ENCODE measurements around the gene POU2F2. TPM values are rescaled to one million over a fixed set of nuclear protein-coding genes. Genes with fewer than 3 reads are reported as not detected.

Gene POU2F2
- total RNA-seq, 1 experiment from 2014 or later: 6.0 TPM

DNA sequence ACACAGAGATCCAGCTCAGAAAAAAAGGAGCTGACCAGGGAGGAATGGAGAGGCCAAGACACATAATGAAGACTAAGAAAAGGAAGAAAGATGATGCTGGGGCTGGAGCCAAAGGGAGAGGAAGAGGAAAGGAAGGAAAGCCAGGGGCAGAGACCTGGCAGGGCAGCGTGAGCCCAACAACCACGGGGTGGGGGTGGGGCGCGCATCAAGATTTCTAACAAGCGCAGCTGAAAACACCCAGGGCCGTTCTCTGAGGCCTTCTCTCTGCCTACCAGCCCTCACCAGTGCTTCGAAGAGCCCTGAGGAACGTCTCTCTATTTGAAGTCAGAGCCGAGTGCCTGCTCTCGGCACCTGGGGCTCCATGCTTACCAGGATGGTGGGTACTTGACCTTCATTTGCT lies 23.6 kb upstream of the POU2F2 start:
- Mint-ChIP-seq H3K4me3 (no peak overlapping the region), H3K27ac (no peak overlapping the region), H3K4me1 (peaks cover 34% of the 10 kb centered on the region), H3K9me3 (no peaks in the 10 kb centered on the region), H3K36me3 (no peaks in the 10 kb centered on the region), H3K27me3 (ENCODE audit: low read depth) (peaks cover 40% of the 10 kb centered on the region)
- ChIA-PET POLR2A (no interaction called here), CTCF (interaction anchor here (1.2 to 2.4 kb wide), 2 partner anchors 20 to 215 kb away, joined by 3 to 11 read pairs; no protein-coding TSS in a partner anchor)
- TF ChIP-seq OVOL2 (CRISPR knock-in tag; IDR thresholded peaks at IDR 0.05; ENCODE audit: borderline replicate concordance) (no peak), NFYB (CRISPR knock-in tag; conservative IDR thresholded peaks at IDR 0.05; ENCODE audit: low read depth) (no peak), CREB1 (CRISPR knock-in tag; IDR thresholded peaks at IDR 0.05) (no peak)
- no peak for DNase-seq (ENCODE audit: low spot score)
- 0 out of 2 replicates have a peak, but pooled peaks have one; percentile 32 for ATAC-seq

DNA sequence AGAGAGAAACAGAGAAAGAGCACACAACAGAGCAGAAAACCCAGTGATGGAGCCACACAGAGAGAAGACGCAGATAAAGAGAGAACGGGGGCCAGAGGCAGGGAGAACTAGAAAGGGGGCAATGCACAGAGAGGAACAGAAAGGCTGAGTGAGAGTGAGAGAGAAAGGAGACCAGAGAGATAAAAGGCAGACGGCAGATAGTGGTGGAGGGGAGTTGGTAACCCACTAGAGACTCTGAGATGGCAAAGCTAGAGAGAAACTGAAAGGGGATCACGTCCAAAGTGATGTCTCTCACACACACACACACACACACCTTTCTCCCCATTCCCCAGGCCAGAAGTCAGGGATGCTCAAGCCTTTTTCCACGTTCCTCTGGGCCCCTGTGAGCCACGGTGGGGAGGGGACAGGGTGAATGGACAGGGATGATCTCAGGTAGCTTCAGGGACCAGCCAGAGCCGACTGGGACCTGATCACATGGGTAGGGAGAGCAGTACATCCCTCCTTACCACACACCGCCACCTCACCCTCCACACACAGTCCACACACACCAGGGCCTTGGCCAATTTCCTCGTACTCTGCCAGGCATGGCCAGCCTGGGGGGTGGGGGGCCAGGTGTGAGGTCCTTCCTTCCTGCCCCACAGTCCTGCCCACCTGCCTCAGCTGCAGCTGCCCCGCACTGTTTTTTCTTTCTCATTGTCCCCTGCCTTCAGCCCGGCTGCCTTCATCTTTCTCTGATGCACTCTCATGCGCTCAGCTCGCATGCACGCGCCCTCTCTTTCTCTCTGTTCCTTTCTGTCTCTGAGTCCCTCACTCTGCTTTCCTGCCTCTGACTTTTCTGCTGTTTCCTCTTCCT lies 22.5 kb upstream of the POU2F2 start:
- POLR2A ChIA-PET: no interaction called here
- no peak overlapping the region for H3K4me3 Mint-ChIP-seq
- H3K27ac Mint-ChIP-seq: peak overlapping the region; percentile 43; the same call in 1 of the 2 replicates
- H3K27me3 Mint-ChIP-seq (ENCODE audit: low read depth): peaks cover 33% of the 10 kb centered on the region
- ATAC-seq (no peak), DNase-seq (ENCODE audit: low spot score) (no peak)
- H3K36me3 Mint-ChIP-seq: no peaks in the 10 kb centered on the region
- no peaks in the 10 kb centered on the region for H3K9me3 Mint-ChIP-seq
- CTCF ChIA-PET: interaction anchor here (0.5 to 2.4 kb wide), 3 partner anchors 9 to 22 kb away, joined by 3 to 11 read pairs (median 5); no protein-coding TSS in a partner anchor
- peaks cover 40% of the 10 kb centered on the region for H3K4me1 Mint-ChIP-seq
- TF ChIP-seq SMAD3 (CRISPR knock-in tag; IDR thresholded peaks at IDR 0.05; ENCODE audit: borderline replicate concordance) (no peak), ZNF396 (CRISPR knock-in tag; IDR thresholded peaks at IDR 0.05; ENCODE audit: borderline replicate concordance) (no peak), FOXK1 (CRISPR knock-in tag; IDR thresholded peaks at IDR 0.05) (no peak), NFYB (CRISPR knock-in tag; conservative IDR thresholded peaks at IDR 0.05; ENCODE audit: low read depth) (no peak), MYBL2 (CRISPR knock-in tag; IDR thresholded peaks at IDR 0.05) (no peak), ESRRA (CRISPR knock-in tag; IDR thresholded peaks at IDR 0.05; ENCODE audit: borderline replicate concordance) (no peak), NFE2L1 (CRISPR knock-in tag; IDR thresholded peaks at IDR 0.05) (no peak), RORB (CRISPR knock-in tag; IDR thresholded peaks at IDR 0.05) (no peak), NR3C1 (CRISPR knock-in tag; conservative IDR thresholded peaks at IDR 0.05; ENCODE audit: low read depth) (no peak), TEAD1 (CRISPR knock-in tag; IDR thresholded peaks at IDR 0.05) (no peak)
- TF ChIP-seq, protein P1, sequence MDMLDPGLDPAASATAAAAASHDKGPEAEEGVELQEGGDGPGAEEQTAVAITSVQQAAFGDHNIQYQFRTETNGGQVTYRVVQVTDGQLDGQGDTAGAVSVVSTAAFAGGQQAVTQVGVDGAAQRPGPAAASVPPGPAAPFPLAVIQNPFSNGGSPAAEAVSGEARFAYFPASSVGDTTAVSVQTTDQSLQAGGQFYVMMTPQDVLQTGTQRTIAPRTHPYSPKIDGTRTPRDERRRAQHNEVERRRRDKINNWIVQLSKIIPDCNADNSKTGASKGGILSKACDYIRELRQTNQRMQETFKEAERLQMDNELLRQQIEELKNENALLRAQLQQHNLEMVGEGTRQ (CRISPR knock-in tag; IDR thresholded peaks at IDR 0.05): no peak
- TF ChIP-seq, protein P2, sequence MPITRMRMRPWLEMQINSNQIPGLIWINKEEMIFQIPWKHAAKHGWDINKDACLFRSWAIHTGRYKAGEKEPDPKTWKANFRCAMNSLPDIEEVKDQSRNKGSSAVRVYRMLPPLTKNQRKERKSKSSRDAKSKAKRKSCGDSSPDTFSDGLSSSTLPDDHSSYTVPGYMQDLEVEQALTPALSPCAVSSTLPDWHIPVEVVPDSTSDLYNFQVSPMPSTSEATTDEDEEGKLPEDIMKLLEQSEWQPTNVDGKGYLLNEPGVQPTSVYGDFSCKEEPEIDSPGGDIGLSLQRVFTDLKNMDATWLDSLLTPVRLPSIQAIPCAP (CRISPR knock-in tag; IDR thresholded peaks at IDR 0.05): no peak
- TF ChIP-seq, protein P3, sequence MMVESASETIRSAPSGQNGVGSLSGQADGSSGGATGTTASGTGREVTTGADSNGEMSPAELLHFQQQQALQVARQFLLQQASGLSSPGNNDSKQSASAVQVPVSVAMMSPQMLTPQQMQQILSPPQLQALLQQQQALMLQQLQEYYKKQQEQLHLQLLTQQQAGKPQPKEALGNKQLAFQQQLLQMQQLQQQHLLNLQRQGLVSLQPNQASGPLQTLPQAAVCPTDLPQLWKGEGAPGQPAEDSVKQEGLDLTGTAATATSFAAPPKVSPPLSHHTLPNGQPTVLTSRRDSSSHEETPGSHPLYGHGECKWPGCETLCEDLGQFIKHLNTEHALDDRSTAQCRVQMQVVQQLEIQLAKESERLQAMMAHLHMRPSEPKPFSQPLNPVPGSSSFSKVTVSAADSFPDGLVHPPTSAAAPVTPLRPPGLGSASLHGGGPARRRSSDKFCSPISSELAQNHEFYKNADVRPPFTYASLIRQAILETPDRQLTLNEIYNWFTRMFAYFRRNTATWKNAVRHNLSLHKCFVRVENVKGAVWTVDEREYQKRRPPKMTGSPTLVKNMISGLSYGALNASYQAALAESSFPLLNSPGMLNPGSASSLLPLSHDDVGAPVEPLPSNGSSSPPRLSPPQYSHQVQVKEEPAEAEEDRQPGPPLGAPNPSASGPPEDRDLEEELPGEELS (CRISPR knock-in tag; IDR thresholded peaks at IDR 0.05): no peak
- TF ChIP-seq, protein P4, sequence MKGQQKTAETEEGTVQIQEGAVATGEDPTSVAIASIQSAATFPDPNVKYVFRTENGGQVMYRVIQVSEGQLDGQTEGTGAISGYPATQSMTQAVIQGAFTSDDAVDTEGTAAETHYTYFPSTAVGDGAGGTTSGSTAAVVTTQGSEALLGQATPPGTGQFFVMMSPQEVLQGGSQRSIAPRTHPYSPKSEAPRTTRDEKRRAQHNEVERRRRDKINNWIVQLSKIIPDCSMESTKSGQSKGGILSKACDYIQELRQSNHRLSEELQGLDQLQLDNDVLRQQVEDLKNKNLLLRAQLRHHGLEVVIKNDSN (CRISPR knock-in tag; IDR thresholded peaks at IDR 0.05): no peak
- TF ChIP-seq, protein P5, sequence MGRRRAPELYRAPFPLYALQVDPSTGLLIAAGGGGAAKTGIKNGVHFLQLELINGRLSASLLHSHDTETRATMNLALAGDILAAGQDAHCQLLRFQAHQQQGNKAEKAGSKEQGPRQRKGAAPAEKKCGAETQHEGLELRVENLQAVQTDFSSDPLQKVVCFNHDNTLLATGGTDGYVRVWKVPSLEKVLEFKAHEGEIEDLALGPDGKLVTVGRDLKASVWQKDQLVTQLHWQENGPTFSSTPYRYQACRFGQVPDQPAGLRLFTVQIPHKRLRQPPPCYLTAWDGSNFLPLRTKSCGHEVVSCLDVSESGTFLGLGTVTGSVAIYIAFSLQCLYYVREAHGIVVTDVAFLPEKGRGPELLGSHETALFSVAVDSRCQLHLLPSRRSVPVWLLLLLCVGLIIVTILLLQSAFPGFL (CRISPR knock-in tag; IDR thresholded peaks at IDR 0.05; ENCODE audit: borderline replicate concordance): no peak
- TF ChIP-seq, protein P6, sequence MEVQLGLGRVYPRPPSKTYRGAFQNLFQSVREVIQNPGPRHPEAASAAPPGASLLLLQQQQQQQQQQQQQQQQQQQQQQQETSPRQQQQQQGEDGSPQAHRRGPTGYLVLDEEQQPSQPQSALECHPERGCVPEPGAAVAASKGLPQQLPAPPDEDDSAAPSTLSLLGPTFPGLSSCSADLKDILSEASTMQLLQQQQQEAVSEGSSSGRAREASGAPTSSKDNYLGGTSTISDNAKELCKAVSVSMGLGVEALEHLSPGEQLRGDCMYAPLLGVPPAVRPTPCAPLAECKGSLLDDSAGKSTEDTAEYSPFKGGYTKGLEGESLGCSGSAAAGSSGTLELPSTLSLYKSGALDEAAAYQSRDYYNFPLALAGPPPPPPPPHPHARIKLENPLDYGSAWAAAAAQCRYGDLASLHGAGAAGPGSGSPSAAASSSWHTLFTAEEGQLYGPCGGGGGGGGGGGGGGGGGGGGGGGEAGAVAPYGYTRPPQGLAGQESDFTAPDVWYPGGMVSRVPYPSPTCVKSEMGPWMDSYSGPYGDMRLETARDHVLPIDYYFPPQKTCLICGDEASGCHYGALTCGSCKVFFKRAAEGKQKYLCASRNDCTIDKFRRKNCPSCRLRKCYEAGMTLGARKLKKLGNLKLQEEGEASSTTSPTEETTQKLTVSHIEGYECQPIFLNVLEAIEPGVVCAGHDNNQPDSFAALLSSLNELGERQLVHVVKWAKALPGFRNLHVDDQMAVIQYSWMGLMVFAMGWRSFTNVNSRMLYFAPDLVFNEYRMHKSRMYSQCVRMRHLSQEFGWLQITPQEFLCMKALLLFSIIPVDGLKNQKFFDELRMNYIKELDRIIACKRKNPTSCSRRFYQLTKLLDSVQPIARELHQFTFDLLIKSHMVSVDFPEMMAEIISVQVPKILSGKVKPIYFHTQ (CRISPR knock-in tag; IDR thresholded peaks at IDR 0.05): no peak
- TF ChIP-seq, protein P7, sequence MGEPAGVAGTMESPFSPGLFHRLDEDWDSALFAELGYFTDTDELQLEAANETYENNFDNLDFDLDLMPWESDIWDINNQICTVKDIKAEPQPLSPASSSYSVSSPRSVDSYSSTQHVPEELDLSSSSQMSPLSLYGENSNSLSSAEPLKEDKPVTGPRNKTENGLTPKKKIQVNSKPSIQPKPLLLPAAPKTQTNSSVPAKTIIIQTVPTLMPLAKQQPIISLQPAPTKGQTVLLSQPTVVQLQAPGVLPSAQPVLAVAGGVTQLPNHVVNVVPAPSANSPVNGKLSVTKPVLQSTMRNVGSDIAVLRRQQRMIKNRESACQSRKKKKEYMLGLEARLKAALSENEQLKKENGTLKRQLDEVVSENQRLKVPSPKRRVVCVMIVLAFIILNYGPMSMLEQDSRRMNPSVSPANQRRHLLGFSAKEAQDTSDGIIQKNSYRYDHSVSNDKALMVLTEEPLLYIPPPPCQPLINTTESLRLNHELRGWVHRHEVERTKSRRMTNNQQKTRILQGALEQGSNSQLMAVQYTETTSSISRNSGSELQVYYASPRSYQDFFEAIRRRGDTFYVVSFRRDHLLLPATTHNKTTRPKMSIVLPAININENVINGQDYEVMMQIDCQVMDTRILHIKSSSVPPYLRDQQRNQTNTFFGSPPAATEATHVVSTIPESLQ (CRISPR knock-in tag; IDR thresholded peaks at IDR 0.05): no peak
- TF ChIP-seq, protein P8, sequence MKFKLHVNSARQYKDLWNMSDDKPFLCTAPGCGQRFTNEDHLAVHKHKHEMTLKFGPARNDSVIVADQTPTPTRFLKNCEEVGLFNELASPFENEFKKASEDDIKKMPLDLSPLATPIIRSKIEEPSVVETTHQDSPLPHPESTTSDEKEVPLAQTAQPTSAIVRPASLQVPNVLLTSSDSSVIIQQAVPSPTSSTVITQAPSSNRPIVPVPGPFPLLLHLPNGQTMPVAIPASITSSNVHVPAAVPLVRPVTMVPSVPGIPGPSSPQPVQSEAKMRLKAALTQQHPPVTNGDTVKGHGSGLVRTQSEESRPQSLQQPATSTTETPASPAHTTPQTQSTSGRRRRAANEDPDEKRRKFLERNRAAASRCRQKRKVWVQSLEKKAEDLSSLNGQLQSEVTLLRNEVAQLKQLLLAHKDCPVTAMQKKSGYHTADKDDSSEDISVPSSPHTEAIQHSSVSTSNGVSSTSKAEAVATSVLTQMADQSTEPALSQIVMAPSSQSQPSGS (CRISPR knock-in tag; IDR thresholded peaks at IDR 0.05; ENCODE audit: borderline replicate concordance, low read depth): no peak

All from WTC11 (cell line).